SU-DHL-6 (cell line): ENCODE measurements around the gene GPR35.
"Not testable (repeated sequence)": the region's sequence is repeated elsewhere in the genome, so short reads cannot be mapped to it uniquely, and the experiment has no call there.

ENCODE experiments used
- H2AFZ ChIP-seq: fragments of 200-600 bp; sonication (generic); 2 replicates; pipeline ENCODE4 v1.6.1; 2014; ENCODE audit warnings: low read depth, mild to moderate bottlenecking, moderate library complexity, mixed read lengths, antibody characterized with exemption, low read length; ENCODE audit not compliant: severe bottlenecking
- H3F3A ChIP-seq: fragments of 200-600 bp; shearing (Covaris generic); 2 replicates; pipeline ENCODE4 v1.6.0; 2016; ENCODE audit warnings: antibody characterized with exemption, mild to moderate bottlenecking; ENCODE audit not compliant: insufficient read depth
- H3K27ac ChIP-seq: fragments of 200-600 bp; sonication (generic); 2 replicates; pipeline ENCODE4 v1.5.1; 2016; ENCODE audit warnings: low read depth, mild to moderate bottlenecking, low read length, moderate library complexity, mixed read lengths
- H3K27me3 ChIP-seq: fragments of 200-600 bp; sonication (generic), shearing (Covaris generic); 2 replicates; pipeline ENCODE4 v1.6.0; 2014; ENCODE audit warnings: mild to moderate bottlenecking, low read length
- H3K36me3 ChIP-seq: fragments of 200-600 bp; sonication (generic); 2 replicates; pipeline ENCODE4 v1.6.1; 2014; ENCODE audit warnings: mild to moderate bottlenecking, low read length, mixed read lengths
- H3K4me2 ChIP-seq: fragments of 300-600, 200-600 bp; shearing (Covaris generic), sonication (generic); 2 replicates; pipeline ENCODE4 v1.6.0; 2014; ENCODE audit warnings: low read length, low read depth, mild to moderate bottlenecking; ENCODE audit not compliant: poor library complexity, severe bottlenecking
- H3K4me3 ChIP-seq: fragments of 200-600 bp; sonication (generic); 2 replicates; pipeline ENCODE4 v1.5.1; 2014; ENCODE audit warnings: antibody characterized with exemption, low read length, mild to moderate bottlenecking, mixed read lengths; ENCODE audit not compliant: insufficient read depth, poor library complexity, severe bottlenecking
- H3K79me2 ChIP-seq: fragments of 200-600 bp; sonication (generic); 2 replicates; pipeline ENCODE4 v1.6.1; 2014; ENCODE audit warnings: mild to moderate bottlenecking, low read length, moderate library complexity; ENCODE audit not compliant: insufficient read depth
- H3K9ac ChIP-seq: fragments of 200-600 bp; sonication (generic); 2 replicates; pipeline ENCODE4 v1.7.0; 2014; ENCODE audit warnings: mild to moderate bottlenecking, low read length
- H3K9me2 ChIP-seq: fragments of 200-600 bp; sonication (generic); replicated peaks from 2 replicates; pipeline ENCODE4 v1.6.1; 2014; ENCODE audit warnings: low read length; ENCODE audit not compliant: insufficient read depth
- H3K9me3 ChIP-seq: fragments of 200-600 bp; sonication (generic); 2 replicates; pipeline ENCODE4 v1.6.1; 2014; ENCODE audit warnings: low read length, mixed read lengths; ENCODE audit not compliant: insufficient read depth
- H4K20me1 ChIP-seq: fragments of 200-600 bp; sonication (generic); 2 replicates; pipeline ENCODE4 v1.6.1; 2014; ENCODE audit warnings: low read depth, mild to moderate bottlenecking, antibody characterized with exemption, low read length, moderate library complexity, mixed read lengths
- EZH2phosphoT487 ChIP-seq: fragments of 200-600 bp; sonication (generic), shearing (Covaris generic); conservative IDR thresholded peaks from 2 replicates; pipeline ENCODE4 v1.6.1; 2018; ENCODE audit warnings: mild to moderate bottlenecking, antibody characterized with exemption, low read length, moderate library complexity, mixed read lengths
- TF ChIP-seq, protein P1 (sequence below): fragments of 200-600 bp; sonication (generic); IDR thresholded peaks from one replicate; pipeline ENCODE4 v1.5.1; 2017; ENCODE audit warnings: antibody characterized with exemption, mild to moderate bottlenecking, low read length, moderate library complexity; ENCODE audit not compliant: insufficient read depth, poor library complexity, severe bottlenecking

GPR35 gene

DNA sequence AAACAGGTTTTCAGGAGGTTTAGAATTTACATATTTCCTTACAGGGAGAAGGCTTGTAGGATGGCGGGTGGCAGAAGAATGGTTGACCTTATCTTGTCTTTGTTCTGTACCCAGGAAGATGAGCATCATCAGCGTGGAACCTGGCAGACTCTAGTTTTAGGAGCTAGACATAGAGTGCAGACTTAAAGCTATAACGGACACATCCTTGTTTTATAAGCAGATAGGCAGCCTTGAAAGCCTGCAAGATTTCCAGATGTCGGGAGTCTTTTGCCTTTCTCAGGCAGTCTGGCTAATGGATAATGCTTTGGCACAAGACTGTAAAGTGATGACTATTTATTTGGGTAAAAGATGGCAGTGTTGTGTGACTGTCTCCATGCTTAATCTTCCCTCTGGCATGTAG is 45.7 kb downstream of the GPR35 start:
- H3K9me2 ChIP-seq = no peaks in the 10 kb centered on the region
- TF ChIP-seq, protein P1, sequence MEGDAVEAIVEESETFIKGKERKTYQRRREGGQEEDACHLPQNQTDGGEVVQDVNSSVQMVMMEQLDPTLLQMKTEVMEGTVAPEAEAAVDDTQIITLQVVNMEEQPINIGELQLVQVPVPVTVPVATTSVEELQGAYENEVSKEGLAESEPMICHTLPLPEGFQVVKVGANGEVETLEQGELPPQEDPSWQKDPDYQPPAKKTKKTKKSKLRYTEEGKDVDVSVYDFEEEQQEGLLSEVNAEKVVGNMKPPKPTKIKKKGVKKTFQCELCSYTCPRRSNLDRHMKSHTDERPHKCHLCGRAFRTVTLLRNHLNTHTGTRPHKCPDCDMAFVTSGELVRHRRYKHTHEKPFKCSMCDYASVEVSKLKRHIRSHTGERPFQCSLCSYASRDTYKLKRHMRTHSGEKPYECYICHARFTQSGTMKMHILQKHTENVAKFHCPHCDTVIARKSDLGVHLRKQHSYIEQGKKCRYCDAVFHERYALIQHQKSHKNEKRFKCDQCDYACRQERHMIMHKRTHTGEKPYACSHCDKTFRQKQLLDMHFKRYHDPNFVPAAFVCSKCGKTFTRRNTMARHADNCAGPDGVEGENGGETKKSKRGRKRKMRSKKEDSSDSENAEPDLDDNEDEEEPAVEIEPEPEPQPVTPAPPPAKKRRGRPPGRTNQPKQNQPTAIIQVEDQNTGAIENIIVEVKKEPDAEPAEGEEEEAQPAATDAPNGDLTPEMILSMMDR = no peak
- no peak for TF ChIP-seq EZH2phosphoT487
- no peak overlapping the region for H3K27ac ChIP-seq
- no peak overlapping the region for H3K9ac ChIP-seq
- no peaks in the 10 kb centered on the region for H3F3A ChIP-seq
- no peaks in the 10 kb centered on the region for H3K36me3 ChIP-seq
- H2AFZ ChIP-seq = no peak overlapping the region
- no peak overlapping the region for H3K4me3 ChIP-seq
- no peaks in the 10 kb centered on the region for H3K9me3 ChIP-seq
- H3K4me2 ChIP-seq = no peak overlapping the region
- H3K27me3 ChIP-seq = no peaks in the 10 kb centered on the region
- no peaks in the 10 kb centered on the region for H4K20me1 ChIP-seq
- no peaks in the 10 kb centered on the region for H3K79me2 ChIP-seq

DNA sequence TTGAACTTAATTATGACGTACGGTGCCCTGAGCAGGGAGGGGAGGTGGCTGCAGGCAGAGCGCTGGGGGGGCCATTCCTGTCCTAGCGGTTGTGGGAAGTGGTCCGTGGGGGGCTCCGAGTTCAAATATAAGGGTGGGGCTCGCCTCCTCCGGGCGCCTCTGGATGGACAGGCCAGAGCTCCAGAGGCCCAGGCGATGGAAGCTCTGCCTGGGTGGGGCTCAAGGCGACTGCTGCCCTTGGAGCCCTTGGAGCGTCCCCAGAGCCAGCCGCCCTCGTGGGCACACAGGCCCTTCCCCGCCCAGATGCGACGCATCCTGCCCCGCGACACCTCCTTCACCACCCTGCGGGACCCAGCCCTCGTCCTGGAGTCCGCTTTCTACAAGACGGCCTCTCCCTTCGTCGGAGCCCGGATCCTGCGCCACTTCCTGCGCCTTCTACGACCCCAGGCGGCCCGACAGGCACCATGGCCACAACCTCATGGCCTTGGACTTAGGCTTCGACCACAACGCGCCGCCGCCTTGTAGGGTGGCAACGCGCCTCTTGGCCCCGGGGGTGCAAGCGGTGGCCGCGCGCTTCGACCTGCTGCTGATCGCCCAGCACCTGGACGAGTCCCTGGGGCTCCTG is 46.9 kb downstream of the GPR35 start:
- no peak overlapping the region for H3K9ac ChIP-seq
- no peak overlapping the region for H2AFZ ChIP-seq
- H3K27me3 ChIP-seq = no peaks in the 10 kb centered on the region
- H3K9me3 ChIP-seq = no peaks in the 10 kb centered on the region
- H4K20me1 ChIP-seq = no peaks in the 10 kb centered on the region
- TF ChIP-seq, protein P1 = no peak
- TF ChIP-seq EZH2phosphoT487 = no peak
- no peaks in the 10 kb centered on the region for H3F3A ChIP-seq
- H3K79me2 ChIP-seq = no peaks in the 10 kb centered on the region
- no peaks in the 10 kb centered on the region for H3K9me2 ChIP-seq
- no peak overlapping the region for H3K4me2 ChIP-seq
- H3K36me3 ChIP-seq = no peaks in the 10 kb centered on the region
- no peak overlapping the region for H3K4me3 ChIP-seq
- no peak overlapping the region for H3K27ac ChIP-seq

DNA sequence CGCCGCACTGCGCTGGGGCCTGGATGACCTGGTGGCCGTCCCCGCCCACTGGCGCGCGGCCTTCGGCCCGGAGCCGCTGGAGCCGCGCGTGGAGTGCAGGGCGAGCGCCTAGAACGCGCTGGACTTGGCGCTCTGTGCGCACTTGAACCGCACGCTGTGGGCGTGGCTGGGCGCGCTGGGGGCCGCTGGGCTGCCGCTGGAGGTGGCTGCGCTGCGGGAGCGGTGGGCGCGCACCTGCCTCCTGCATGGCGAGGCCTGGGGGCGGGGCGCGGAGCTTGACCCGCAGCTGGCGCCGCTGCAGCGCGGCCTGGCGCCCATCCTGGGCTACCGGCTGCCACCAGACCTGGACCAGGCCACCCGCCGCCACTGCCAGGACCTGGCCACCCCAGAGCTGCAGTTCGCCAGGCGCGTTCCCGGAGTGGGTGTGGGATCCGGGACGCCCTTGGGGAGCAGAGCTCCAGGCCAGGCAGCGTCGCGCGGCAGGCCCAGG is 47.5 kb downstream of the GPR35 start:
- H3K9me3 ChIP-seq = no peaks in the 10 kb centered on the region
- no peaks in the 10 kb centered on the region for H3K27me3 ChIP-seq
- H3K4me2 ChIP-seq = no peak overlapping the region
- H3K36me3 ChIP-seq = no peaks in the 10 kb centered on the region
- no peaks in the 10 kb centered on the region for H3F3A ChIP-seq
- no peak overlapping the region for H3K27ac ChIP-seq
- H3K4me3 ChIP-seq = no peak overlapping the region
- TF ChIP-seq EZH2phosphoT487 = no peak
- TF ChIP-seq, protein P1 = no peak
- H3K79me2 ChIP-seq = no peaks in the 10 kb centered on the region
- no peaks in the 10 kb centered on the region for H4K20me1 ChIP-seq
- H2AFZ ChIP-seq = no peak overlapping the region
- H3K9me2 ChIP-seq = no peaks in the 10 kb centered on the region
- H3K9ac ChIP-seq = no peak overlapping the region

DNA sequence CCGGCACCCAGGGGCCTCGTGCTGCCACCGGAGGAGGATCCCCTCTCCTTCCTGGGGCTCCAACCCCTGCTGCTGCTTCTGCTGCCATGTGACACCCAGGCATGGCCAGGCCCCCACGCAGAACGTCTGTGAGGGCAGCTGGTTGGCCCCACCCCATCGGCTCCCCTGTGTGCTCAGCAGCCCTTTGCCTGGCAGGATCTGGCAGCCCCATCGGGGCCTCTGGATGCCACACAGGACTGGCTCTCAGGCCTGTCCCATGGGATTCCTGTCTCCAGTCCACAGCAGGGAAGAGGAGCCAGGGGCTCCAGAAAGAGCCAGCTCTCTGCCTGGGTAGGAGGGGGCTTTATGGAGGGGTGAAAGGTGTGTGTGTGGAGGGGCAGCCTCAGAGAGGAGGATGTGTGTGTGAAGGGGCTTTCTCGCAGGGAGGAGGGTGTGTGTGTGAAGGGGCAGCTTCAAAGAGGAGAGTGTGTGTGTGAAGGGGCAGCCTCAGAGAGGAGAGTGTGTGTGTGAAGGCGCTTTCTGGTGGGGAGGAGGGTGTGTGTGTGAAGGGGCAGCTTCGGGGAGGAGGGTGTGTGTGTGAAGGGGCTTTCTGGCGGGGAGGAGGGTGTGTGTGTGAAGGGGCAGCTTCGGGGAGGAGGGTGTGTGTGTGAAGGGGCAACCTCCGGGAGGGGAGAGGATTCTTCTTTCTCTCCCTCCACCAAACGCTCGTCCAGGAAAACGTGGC is 49.3 kb downstream of the GPR35 start:
- not testable (repeated sequence) for H3K9me2 ChIP-seq, H4K20me1 ChIP-seq, H3K79me2 ChIP-seq, H3K27ac ChIP-seq, H3K9ac ChIP-seq, H3K4me3 ChIP-seq, H3K4me2 ChIP-seq, H3K9me3 ChIP-seq, H3F3A ChIP-seq, H2AFZ ChIP-seq, H3K27me3 ChIP-seq, H3K36me3 ChIP-seq

DNA sequence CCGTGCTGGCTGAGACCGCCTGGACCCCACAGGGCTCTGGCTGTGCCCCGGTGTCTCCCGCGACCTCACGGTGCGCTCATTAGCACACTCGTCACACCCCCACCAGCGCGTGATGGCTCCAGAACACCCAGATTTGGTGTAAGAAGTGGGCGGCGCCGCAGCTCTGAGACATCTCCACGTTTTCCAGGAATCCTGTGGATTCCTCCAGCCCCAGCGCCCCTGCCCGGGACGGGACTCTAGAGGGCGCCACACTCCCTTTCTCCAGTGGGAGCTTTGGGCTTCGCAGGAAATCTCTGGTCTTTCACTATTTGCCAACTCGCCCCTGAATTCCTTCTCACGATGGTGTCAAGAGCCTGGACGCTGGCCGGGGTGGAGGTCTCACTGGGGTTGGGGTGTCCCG is 50.1 kb downstream of the GPR35 start:
- H3K9me3 ChIP-seq, H3K4me3 ChIP-seq, H2AFZ ChIP-seq, H3K27me3 ChIP-seq, H3K79me2 ChIP-seq, H3K4me2 ChIP-seq, H3K27ac ChIP-seq, H4K20me1 ChIP-seq, H3K36me3 ChIP-seq, H3K9ac ChIP-seq, H3F3A ChIP-seq, H3K9me2 ChIP-seq: not testable (repeated sequence)
